ENCODE measurements around the gene PRDM16.

PRDM16 gene

GRCh38 chr1:3069491-3070308 is 697 bp downstream of the PRDM16 start:
- peak; percentile 66 for DNase-seq (ENCODE audit: low read depth)

GRCh38 chr1:3070309-3070643 is 1.3 kb downstream of the PRDM16 start:
- DNase-seq (ENCODE audit: low read depth), result no peak

GRCh38 chr1:3070644-3071564 is 1.9 kb downstream of the PRDM16 start:
- no peak for DNase-seq (ENCODE audit: low read depth)

GRCh38 chr1:3071565-3072390 is 2.8 kb downstream of the PRDM16 start:
- no peak for DNase-seq (ENCODE audit: low read depth)

- no peak for DNase-seq (ENCODE audit: low read depth)
Observed at GRCh38 chr1:3072391-3073185, 3.6 kb downstream of the PRDM16 start.

GRCh38 chr1:3073186-3073488 is 4.1 kb downstream of the PRDM16 start:
- no peak for DNase-seq (ENCODE audit: low read depth)

GRCh38 chr1:3073489-3074296 is 4.7 kb downstream of the PRDM16 start:
- DNase-seq (ENCODE audit: low read depth), result no peak

GRCh38 chr1:3074297-3074741 is 5.3 kb downstream of the PRDM16 start:
- no peak for DNase-seq (ENCODE audit: low read depth)

- DNase-seq (ENCODE audit: low read depth), result no peak
Observed at GRCh38 chr1:3074800-3075199, 5.8 kb downstream of the PRDM16 start.

GRCh38 chr1:3075666-3076362 is 6.8 kb downstream of the PRDM16 start:
- DNase-seq (ENCODE audit: low read depth), result no peak

- no peak for DNase-seq (ENCODE audit: low read depth)
Observed at GRCh38 chr1:3076363-3076740, 7.3 kb downstream of the PRDM16 start.

- DNase-seq (ENCODE audit: low read depth), result no peak
Observed at GRCh38 chr1:3077081-3077480, 8.1 kb downstream of the PRDM16 start.

GRCh38 chr1:3077561-3077960 is 8.6 kb downstream of the PRDM16 start:
- DNase-seq (ENCODE audit: low read depth), result no peak

GRCh38 chr1:3078430-3078861 is 9.4 kb downstream of the PRDM16 start:
- DNase-seq (ENCODE audit: low read depth), result no peak

GRCh38 chr1:3078871-3079270 is 9.9 kb downstream of the PRDM16 start:
- no peak for DNase-seq (ENCODE audit: low read depth)

GRCh38 chr1:3079381-3080052 is 10.5 kb downstream of the PRDM16 start:
- no peak for DNase-seq (ENCODE audit: low read depth)

GRCh38 chr1:3080053-3080955 is 11.3 kb downstream of the PRDM16 start:
- no peak for DNase-seq (ENCODE audit: low read depth)

- DNase-seq (ENCODE audit: low read depth), result no peak
Observed at GRCh38 chr1:3081171-3081683, 12.2 kb downstream of the PRDM16 start.
